ENCODE data around the gene MALRD1.

- TF ChIP-seq, protein P1, sequence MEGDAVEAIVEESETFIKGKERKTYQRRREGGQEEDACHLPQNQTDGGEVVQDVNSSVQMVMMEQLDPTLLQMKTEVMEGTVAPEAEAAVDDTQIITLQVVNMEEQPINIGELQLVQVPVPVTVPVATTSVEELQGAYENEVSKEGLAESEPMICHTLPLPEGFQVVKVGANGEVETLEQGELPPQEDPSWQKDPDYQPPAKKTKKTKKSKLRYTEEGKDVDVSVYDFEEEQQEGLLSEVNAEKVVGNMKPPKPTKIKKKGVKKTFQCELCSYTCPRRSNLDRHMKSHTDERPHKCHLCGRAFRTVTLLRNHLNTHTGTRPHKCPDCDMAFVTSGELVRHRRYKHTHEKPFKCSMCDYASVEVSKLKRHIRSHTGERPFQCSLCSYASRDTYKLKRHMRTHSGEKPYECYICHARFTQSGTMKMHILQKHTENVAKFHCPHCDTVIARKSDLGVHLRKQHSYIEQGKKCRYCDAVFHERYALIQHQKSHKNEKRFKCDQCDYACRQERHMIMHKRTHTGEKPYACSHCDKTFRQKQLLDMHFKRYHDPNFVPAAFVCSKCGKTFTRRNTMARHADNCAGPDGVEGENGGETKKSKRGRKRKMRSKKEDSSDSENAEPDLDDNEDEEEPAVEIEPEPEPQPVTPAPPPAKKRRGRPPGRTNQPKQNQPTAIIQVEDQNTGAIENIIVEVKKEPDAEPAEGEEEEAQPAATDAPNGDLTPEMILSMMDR (conservative IDR thresholded peaks at IDR 0.05 in 1 of 2, IDR thresholded peaks at IDR 0.05 in 1 of 2; ENCODE audit: low read depth in 1 of 2, low read length in 2 of 2), result no peak
- no peak for TF ChIP-seq EZH2 (IDR thresholded peaks at IDR 0.05; ENCODE audit: low read length, missing control alignments)
Measured at GRCh38 chr10:19767876-19768275, 719.3 kb downstream of the MALRD1 start.

All from fibroblast of lung (primary cell).